Hematopoietic multipotent progenitor cell treated with erythropoietin and hydrocortisone succinate and interleukin-3 and kit ligand, for 8 days (in vitro differentiated cells): ENCODE data around the gene ERRFI1.
"Not testable (repeated sequence)": the region's sequence is repeated elsewhere in the genome, so short reads cannot be mapped to it uniquely, and the experiment has no call there.

Experiments
- DNase-seq: peaks from one replicate; pipeline ENCODE4 v3.0.0-alpha.2; 2015

Gene ERRFI1

DNA sequence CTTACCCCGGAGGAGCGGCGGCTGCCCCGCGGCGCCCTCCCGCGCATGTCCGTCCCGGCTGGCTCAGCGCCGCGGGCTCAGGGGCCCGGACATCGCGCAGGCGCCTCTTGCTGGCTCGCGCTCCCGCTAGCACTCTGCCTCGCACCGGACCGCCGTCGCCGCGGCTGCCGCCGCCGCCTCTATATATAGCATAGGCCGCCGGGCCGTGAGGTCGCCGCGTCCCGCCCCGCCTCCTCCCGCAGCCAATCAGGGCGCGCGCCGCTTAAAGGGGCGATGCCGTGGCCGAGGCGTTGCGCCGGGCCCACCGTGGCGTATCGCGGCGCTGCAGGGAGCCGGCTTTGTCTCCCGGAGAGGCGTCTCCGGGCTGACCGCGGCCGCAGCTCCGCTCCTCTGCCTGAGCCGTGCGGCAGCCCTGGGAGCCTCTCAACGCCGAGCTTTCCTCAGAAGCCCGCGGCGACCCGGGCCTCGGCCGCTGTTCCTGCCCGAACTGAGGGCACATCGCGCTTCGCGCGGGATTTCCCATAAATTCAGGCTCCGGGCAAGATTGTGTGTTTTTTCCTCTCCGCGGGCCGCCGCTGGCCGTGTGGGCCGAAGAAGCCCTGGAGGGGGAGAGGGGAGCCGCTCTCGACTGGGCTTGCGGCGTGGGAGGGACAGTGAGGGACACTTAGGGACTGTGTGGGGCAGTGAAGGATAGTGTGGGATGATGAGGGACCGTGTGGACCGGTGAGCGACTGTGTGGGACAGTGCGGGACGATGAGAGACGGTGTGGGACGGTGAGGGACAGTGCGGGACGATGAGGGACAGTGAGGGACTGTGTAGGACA is at the start of gene ERRFI1:
Gene ERRFI1, minus strand, starts transcription at position 157 of the 823 bp plus-strand sequence. CDS start 10,690 bp downstream, outside the sequence.
- DNase-seq, result peak; percentile 81

DNA sequence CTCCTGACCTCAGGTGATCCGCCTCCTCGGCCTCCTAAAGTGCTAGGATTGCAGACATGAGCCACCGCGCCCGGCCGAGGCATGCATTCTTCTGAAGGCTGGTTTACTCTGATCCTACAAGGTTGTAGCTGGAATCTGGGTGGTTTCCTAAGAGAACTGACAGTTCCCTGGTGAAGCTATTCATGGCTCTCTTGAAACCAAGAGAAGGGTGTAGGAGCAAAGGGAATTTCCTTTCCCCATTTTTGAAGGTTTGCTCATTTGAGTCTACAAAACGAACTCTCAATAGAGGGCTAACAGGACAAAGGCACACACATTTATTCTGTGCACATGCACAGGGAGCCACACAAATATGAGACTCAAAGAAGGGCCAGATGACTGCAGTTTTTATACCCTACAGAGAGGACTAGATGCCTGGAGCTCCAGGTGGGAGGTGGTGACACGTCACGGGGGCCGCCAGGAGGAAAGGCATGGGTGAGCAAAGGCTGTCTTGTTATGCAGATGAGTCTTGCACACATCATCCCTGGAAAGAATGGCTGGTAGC is 49.5 kb upstream of the ERRFI1 start:
- DNase-seq, result no peak

- DNase-seq, result no peak
These were observed 47.2 kb upstream of the ERRFI1 start for GRCh38 chr1:8073112-8073855.

DNA sequence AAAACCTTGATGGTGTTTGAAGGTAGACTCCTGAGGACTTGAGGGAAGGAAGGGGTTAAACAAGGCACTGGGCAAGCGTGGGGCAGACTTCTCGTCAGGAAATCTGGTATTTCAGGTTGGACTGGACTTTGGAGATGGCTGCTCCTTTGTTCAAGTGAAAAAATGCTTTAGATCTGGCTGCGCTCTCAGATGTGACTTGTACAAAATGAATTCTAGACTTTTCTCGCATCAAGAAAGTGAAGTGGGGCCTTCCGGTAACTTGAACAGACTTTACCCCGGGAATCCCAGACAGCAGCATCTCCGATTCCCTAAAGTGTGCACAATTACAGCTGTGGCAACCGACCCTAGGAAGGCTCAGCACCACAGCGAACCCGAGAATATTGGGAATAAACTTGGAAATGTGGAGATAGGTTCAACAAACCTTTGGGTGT is 44.3 kb upstream of the ERRFI1 start:
- no peak for DNase-seq

GRCh38 chr1:8069614-8070320 is 43.7 kb upstream of the ERRFI1 start:
- DNase-seq, result not testable (repeated sequence)

DNA sequence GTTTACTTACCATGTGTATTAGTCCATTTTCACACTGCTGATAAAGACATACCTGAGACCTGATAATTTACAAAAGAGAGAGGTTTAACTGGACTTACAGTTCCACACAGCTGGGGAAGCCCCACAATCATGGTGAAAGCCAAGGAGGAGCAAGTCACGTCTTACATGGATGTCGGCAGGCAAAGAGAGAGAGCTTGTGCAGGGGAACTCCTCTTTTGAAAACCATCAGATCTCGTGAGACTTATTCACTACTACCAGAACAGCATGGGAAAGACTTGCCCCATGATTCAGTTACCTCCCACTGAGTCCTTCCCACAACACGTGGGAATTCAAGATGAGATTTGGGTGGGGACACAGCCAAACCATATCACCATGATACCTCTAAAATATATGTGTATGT is 39.3 kb upstream of the ERRFI1 start:
- DNase-seq, result no peak

GRCh38 chr1:8063298-8064036 is 37.4 kb upstream of the ERRFI1 start:
- DNase-seq, result no peak

GRCh38 chr1:8062861-8063260 is 36.8 kb upstream of the ERRFI1 start:
- no peak for DNase-seq

- DNase-seq, result no peak
These were observed 35.7 kb upstream of the ERRFI1 start for GRCh38 chr1:8061673-8062386.

- DNase-seq, result no peak
These were observed 35.1 kb upstream of the ERRFI1 start for GRCh38 chr1:8061210-8061609.

- no peak for DNase-seq
These were observed 33.1 kb upstream of the ERRFI1 start for GRCh38 chr1:8059161-8059622.

DNA sequence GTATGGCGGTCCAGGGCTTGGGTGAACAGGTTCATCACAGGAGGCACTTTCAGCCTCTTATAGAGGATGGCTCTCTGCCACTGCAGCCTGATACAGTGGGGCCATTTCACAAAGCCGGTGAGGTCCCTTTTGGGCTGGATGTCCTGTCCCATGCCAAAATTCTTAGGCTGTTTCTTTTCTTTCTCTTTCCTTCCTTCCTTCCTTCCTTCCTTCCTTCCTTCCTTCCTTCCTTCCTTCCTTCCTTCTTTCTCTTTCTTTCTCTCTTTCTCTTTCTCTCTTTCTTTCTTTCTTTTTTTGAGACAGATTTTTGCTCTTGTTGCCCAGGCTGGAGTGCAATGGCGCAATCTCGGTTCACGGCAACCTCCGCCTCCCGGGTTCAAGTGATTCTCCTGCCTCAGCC is 31.7 kb upstream of the ERRFI1 start:
- not testable (repeated sequence) for DNase-seq

GRCh38 chr1:8055973-8056372 is 29.9 kb upstream of the ERRFI1 start:
- no peak for DNase-seq

DNA sequence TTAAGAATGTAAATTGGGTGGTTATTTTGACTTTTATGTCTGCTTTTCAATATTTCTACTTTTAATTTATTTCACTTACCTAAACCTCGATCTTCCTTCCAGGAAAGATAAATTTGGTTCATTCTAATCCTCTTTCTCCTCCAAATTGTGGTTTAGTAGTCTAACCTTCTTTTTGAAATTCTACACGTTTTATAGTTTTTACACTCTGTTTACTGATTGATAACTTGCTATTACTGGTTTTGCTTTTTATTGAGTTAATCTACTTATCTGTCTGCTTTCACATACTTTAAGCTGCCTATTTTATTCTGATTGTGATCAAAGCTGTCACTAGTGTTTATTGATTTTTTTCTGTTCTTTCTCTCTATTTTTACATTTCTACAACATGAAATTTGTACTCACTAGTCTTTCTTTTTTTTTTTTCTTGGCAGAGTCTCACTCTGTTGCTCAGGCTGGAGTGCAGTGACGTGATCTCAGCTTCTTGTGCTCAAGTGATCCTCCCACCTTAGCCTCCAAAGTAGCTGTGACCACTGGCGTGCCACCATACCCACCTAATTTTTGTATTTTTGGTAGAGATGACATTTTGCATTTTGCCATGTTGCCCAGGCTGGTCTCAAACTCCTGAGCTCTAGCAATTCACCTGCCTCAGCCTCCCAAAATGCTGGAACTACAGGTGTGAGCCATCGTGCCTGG is 27.9 kb upstream of the ERRFI1 start:
- no peak for DNase-seq

GRCh38 chr1:8051650-8052049 is 25.5 kb upstream of the ERRFI1 start:
- DNase-seq, result no peak

DNA sequence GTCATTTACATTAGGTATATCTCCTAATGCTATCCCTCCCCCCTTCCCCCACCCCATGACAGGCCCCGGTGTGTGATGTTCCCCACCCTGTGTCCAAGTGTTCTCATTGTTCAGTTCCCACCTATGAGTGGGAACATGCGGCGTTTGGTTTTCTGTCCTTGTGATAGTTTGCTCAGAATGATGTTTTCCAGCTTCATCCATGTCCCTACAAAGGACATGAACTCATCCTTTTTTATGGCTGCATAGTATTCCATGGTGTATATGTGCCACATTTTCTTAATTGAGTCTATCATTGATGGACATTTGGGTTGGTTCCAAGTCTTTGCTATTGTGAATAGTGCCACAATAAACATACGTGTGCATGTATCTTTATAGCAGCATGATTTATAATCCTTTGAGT is 23.1 kb upstream of the ERRFI1 start:
- not testable (repeated sequence) for DNase-seq

DNA sequence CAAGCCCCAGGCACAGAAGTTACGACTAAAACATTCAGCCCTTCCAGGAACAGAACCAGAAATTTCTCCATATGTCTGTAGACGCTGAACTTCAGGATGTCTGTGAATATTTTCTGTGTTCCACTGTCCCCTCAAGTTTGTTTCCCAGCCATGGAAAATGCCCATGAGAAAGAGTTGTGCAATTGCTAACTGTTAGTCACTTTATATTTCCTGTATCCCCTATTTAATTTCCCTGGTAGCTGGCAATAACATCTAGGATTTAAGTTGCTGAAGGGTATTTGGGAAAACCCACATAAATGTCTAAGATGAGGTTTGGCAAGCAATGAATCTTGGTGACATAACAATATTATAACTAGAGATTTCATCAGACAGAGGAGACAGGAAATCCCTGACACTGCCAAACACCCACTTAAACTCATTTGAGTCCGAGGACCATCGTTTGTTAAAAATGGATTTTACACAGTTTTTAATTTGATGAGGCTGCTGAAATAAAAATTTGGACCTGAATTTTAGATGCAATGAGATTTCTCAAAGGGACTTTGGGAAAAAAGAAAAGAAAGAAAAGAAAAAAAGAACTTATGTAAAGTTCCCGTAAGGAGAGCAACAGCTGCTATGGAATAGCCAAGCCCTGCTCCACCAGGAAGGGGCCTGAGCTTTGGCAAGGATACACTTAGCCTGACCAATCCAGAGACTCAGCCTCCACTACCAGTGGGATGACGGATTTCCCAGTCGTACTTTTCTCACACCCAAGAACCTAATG is 21.8 kb upstream of the ERRFI1 start:
- DNase-seq, result no peak

DNA sequence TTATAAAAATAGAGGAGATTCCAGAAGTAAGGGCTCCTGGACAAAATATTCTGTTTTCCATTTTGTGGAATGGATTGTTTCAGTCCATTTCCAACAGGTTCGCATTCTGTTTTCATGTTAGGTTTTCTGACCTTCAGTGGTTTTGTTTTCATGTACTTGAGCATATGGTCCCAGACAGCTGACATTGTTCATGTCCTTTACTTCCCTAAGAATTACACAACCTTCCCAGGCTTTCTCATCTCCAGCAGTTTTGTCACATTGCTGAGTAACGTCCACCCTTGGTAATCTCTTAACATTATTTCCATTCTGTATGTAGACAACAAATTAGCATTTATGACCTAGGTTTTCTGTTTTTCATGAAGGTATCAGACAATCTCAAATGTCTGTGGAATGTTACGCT is 21.0 kb upstream of the ERRFI1 start:
- no peak for DNase-seq

- DNase-seq, result no peak
These were observed 20.3 kb upstream of the ERRFI1 start for GRCh38 chr1:8046391-8046790.

GRCh38 chr1:8043621-8044020 is 17.5 kb upstream of the ERRFI1 start:
- DNase-seq, result no peak
